HG03342 (cell line): ENCODE results near the gene GPATCH2L.

Source experiments
- ATAC-seq: cut with Tn5 transposase; IDR thresholded peaks from one replicate; pipeline ENCODE4 v1.9.1; 2021; ENCODE audit warnings: mild to moderate bottlenecking, moderate library complexity; ENCODE audit not compliant: unreplicated experiment

The GPATCH2L gene

DNA sequence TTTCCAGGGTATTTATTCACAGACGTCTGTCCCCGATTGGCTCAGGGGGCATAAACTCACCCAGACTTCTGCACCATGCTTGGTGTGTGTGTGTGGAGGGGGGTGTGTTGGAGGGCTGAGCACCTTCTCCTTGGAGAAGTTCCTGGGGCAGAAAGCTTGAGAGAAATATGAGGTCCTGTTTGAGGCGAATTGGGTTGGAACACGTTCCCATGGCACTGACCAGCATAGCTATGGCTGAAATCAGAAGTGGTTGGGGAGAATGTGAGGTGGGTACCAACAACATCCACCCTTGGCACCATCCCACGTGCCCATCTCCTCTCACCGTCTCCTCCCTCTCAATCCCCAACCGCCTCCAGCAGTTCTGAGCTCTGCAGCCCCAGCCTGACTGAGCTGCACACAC is 16.0 kb upstream of the GPATCH2L start:
- ATAC-seq = no peak

DNA sequence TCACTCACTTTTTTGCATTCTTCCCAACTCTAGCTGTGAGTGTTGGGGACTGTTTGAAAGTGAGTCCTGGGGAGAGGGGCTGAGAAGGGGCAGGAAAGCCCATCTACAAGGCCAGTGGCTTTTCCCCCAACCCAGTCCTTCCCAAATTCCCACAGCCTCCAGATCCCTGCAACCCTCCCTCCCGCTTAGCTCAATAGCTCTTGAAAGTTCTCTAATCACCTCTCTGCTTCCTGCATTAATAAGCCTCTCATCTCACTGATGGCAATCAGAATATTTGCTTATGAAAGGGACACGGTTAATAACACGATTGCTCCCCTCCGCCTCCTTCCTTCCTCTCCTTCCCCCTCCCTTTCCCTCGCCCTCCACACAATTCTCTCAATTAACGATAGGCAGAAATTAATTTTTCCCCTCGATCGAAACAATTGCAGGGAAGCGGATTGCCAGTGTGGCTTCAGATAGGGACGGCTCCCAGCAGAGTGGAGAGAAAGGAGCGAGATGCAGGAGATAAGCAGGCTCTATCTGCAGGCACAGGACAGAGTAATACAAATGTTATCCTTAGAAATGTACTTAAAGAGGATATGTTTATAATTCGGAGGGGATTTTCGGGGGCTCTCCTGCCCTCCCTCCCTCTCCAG is 15.1 kb upstream of the GPATCH2L start:
- no peak for ATAC-seq

DNA sequence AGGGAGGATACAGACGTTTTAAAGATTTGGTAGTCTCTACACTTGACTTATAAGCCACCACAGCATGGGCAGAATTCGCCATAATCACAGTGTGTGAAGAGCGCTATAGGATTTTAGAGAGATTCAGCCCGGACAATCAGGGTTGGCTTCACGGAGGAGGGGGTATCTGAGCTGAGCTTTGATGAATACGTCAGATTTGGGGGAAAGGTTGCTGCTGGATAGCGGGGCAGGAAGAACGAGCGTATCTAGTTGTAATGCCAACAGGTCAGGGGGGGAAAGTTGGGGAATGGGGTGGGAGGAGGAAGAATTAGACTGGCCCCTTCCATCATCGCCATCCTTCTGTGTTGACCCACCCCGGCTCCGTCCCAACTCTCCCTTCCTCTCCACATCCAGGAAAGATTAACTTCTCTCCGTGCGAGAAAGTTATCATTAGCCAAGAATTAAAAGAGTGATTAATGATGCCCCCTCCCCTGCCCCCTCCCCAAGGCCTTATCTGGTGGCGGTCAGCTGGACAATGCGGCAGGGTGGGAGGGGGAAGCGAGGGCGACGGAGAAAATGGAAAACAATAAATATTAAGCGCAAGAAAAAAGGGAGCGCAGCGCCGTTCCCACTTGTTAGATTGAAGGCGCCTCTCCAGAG is 13.5 kb upstream of the GPATCH2L start:
- no peak for ATAC-seq

DNA sequence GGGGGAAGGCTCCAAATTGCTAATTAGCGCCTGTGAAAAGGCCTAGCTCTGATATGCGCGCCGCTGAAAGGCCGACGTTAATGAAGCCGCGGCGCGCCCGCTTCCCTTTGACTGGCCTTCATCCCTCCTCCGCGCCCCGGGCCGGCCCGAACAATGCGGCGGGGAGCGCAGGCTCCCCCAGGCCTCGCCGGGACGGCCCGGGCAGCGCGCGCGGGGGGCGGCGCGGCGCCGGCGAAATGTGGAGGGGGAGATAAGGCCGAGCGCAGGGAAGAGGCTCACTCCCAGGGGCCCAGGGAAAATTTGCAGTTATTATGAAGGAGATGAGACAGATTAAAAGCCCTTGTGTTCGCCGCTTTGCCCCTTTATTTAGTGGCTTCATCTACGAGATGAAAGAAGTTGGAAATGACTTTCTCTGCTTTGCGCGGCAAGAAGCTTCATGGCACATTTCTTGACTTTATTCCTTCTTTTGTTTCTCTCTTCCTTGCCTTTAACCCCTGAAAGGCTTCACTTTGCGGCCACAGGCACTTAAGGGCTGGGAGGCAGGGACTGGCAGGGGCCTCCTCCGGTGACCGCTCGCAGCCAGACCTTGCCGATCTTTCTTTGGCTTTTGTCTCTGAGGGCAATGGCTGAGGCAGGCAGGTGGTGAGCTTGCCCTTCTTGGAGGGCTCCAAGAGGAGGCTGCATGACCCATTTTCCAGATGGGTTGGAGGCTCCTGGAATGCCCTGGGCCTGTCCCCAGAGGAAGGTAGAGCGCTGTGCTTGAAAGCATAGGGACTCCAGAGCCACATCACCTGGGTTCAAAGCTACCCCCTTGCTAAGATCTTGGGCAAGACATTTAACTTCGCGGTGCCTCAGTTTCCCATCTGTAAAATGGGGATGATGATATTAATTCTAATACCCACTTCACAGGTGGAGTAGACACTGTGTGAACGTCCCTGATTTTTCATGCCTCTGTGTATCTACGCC is 12.7 kb upstream of the GPATCH2L start:
- no peak for ATAC-seq

DNA sequence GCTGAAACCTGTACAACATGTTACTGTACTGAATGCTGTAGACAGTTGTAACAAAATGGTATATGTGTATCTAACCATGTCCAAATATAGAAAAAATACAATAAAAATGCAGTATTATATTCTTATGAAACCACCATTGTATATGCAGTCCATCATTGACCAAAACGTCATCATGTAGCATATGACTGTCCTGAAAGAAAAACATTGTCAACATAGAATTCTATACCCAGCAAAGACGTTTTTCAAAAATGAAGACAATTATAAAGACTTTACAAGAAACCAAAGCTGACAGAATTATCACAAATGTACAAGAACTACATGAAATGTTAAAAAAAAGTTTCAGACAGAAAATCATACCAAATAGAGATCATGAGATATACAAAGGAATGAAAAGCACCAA is 8.1 kb upstream of the GPATCH2L start:
- no peak for ATAC-seq

DNA sequence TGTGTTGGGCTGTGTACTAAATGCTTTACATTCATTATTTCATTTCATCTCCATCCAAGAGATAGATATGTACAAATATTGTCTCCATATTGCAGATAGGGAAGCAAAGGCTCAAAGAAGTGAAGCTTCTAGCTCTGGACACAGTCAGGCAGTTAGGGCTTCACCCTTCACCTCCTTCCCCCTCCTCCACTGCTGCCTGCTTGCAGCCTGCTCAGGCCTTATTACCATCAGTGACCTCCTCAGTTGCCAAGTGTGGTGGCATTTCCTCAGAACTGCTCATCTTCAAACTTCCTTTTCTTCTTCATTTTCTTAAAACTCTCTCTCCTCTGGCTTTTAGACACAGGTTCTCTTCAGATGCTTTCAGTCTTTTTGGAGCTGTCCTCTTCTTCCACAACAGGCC is 4.7 kb upstream of the GPATCH2L start:
- no peak for ATAC-seq

DNA sequence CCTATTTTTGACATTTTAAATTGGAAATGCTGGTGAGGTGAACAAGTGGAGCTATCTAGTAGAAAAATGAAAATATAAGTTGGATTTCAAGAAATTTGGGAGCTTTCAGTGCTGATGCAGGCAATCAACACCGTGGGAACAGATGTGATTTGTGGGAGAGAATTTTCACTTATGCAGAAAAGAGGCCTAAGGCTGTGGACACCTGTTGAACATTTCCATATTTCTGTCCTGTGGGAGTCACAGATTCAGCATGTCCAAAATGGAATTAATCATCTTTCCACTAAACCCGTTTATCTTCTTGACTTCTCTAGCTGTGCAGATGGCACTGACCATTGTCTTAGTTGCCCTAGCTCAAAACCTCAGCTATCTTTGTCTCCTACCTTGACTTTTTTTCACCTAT is 2.5 kb upstream of the GPATCH2L start:
- no peak for ATAC-seq

DNA sequence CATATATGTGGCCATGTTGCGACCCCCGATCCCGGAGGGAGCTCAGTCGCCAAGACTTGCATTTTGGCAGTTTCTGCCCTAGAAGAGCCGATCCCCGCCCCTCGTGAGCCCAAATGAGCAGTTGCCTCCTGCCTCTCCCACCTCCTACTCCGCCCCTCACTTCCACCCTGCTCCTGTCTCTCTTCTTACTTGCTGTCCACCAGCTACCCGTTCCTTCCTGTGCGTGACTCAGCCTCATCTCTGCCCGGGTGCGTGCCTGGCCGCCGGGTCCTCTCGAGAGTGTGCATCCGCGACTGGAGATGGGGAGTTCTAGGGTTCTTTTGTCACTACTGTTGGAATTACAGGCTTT is 585 bp downstream of the GPATCH2L start:
- peak; percentile 63 for ATAC-seq

DNA sequence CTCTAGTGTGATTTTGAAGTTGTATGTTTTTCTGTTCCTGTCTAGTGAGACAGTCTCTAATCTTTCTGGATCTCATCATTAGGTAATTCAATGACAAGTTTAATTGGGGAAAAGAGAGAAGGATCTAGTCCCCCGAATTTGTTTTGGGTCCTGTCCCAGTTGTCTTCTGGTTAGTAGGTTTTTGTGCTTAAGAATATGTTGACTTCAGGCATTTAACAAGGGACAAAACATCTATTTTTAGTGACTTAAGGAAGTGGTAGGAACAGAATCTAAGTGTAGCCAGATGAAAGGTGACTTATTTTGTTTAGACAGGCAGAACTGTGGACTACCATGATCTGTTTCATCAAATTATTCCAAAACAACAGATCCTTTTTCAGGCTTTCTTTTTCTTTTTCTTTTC is 2.2 kb downstream of the GPATCH2L start:
- no peak for ATAC-seq

DNA sequence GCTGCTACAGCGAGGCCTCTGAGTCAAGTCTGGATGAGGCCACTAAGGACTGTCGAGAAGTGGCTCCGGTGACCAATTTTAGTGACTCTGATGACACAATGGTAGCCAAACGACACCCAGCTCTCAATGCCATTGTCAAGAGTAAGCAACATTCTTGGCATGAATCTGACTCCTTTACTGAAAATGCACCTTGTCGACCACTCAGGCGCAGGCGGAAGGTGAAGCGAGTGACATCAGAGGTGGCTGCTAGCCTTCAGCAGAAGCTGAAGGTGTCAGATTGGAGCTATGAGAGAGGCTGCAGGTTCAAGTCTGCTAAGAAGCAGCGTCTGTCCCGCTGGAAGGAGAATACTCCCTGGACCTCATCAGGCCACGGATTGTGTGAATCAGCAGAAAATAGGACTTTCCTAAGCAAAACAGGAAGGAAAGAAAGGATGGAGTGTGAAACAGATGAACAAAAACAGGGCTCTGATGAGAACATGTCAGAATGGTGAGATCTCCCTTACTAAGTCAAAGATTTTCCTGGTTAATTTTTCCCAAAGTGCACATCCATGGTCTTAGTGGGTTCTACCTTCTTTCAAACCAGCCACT is 2.9 kb downstream of the GPATCH2L start:
- no peak for ATAC-seq

DNA sequence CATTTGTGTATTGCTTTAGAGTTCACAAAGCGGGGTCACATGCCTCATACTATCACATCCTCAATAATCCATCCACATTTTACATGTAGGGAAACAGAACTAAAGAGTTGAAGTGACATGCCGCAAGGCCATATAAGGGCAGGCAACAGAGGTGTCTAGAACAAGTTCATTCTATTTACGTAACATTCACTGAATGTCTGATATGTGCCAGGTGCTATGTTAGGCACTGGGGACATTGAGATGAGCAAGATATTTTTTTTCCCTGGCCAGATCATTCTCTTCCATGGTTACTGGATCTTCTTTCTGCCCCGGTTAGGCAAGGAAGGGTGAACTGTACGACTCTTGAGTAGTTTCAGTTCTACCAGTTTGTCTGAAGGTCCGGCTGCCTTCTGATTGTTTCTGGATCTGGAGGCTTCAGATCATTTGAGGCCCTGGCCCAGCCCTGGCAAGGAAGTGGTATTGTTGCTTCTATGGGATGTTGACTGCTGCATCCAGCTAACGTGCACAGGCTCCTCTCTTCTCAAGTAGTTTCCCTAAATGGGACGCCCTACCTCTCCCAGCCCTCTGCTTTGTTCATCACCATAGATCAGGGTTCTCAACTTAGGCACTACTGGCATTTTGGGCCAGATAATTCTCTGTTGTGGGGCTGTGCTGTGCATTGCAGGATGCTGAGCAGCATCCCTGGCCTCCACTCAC is 12.1 kb downstream of the GPATCH2L start:
- ATAC-seq = no peak

DNA sequence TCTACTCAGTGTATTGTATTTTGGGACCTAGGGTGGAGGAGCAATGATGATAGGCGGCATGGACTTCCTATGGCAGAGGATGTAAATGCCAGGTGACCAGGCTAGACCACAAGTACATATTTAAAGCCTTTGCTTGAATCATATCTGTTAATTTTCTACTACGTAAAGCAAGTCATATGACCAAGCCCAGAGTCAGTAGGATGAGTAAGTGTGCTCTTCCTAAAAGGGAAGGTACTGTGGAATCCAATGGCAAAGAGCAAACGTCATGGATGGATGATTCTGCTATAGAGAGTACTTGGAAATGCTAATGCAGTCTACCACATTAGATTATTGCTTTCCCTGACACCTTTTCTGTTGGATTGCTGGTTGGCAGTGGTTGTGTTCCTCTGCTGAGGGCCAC is 16.8 kb downstream of the GPATCH2L start:
- no peak for ATAC-seq

DNA sequence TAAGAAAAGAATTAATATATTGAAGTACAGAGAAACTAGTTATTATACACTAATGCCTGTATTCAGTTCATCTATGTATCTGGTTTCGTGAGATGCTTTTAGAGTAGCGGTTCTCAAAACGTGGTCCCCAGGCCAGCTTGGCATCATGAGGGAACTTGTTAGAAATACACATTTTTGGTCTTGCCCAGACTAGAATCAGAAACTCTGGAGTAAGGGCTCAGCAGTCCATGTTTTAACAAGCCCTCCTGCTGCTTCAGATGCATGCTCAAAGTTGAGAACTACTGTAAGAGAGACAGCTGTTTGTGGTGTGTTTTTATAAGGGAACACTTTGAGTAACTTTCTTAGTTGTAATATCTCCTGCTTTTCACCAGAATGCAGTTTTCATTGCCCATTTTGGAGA is 18.1 kb downstream of the GPATCH2L start:
- ATAC-seq = no peak

DNA sequence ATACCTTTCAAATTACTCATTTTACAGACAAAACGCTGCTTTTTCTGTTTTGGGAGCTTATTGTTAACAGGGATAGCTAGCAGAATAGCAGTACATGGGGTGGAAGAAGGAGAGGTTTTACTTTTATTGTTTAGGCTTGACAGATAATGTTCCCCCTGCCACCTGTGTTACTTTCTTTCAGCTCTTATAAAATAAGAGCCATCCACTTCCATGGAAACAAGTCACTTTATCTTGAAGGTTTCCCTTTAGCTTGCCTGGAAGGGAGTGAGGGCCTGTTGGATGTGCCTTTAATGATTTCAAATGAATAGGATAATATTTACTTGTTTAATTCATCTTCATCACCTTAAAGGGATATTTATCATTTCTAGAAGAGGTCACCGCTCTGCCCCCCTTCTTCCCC is 23.3 kb downstream of the GPATCH2L start:
- ATAC-seq = no peak

DNA sequence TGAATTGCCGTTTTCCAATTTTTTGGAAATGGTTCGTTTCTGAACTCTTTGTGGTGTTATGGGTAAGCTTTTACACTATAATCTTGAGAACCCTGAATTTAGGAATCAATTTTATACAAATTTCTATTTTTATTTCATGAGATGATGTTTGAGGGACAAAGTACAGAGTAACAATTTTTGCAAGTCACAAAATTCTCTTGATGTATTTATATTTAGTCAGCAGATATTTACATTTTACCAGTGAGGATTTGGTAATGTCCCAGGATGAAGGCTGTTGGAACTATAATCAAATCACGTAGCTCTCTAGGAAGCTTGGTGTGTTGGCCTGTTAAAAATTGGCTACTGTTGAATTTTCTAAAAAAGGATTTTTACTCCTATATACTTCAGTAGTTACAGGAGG is 24.2 kb downstream of the GPATCH2L start:
- ATAC-seq = no peak

DNA sequence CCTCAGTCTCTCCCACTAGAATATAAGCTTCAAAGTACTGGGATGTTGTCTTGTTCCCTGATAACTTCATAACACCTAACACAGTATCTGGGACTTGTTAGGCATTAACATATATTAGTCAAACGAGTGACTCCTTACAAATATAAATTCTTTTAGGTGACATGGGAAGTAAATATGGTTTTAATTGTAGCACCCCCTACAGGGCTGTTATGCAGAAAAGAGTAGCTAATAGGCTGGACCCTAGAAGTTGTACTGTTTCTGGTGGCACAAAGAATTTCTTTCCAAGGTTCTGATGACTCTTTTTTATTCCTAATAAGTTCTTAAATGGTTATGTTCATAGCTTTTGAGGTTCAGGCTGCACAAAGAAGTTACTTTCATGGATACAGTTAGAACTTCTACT is 29.8 kb downstream of the GPATCH2L start:
- ATAC-seq = no peak

DNA sequence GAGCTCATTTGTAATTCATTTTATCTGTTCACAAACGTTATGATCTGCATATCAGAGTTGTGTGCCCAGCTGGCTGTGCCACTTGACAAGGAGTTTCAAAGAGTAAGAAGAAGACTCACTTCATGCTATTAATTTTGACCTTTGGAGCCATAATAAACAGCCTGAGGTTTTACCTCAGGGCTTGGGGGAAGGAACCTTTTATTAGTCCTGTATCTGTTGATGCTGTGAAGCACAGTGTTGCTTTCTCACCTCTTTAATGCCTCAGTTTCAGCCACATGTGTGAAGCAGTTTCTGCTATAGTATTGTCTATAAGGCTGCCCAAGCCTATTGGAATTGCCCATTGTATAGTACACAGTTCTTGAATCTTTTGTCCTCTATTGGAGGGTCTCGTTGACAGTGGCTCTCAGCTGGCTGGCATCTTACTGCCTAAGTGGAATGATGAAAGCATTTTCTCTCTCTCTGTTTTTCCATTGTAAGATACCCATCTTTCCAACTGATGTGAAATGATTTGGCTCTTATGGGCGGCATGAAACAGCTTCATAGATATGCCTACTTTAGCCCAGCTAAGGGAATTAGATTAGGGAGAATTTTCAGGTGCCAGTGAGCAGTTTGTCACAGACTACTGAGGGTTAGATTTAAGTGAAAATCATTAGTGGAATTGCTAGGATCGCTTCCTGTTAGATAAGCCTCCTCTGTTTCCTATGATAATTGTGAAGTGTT is 34.7 kb downstream of the GPATCH2L start:
- ATAC-seq = peak; percentile 57

DNA sequence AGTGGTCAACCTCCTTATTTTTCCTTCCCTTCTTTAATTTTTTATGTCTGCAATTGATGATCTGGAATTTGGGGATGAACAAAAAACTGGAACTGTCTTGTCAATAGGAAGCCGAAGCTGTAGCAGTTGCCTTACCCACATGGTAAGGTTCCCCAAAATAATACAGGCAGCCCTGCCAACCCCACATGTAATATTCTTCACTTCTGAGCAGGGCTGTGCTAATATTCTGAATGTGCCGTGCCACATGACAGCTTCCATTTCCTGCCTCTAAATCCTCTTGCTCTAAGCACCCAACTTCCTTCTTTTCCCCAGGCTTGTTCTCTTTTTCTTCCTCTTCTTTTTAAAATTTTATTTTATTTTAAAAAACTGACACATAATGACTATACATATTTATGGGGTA is 39.6 kb downstream of the GPATCH2L start:
- no peak for ATAC-seq

DNA sequence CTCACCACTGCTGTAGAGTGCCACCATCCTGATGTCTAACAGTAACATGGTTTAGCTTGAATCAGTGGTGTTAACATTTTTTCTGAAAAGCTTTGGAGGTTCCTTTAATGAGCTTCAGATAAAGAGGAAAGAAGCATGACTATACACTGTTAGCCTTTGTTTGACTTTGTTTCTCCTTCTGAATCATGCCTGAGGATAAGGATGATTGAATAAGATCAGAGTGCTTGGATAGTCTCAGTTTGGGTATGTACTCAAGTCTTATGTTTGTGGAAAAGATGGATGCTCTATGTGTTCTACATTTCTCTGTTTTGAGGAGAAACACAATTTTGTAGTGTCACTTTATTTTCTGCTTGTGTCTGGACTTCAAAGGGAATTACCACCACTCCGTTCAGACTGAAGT is 42.0 kb downstream of the GPATCH2L start:
- ATAC-seq = no peak

DNA sequence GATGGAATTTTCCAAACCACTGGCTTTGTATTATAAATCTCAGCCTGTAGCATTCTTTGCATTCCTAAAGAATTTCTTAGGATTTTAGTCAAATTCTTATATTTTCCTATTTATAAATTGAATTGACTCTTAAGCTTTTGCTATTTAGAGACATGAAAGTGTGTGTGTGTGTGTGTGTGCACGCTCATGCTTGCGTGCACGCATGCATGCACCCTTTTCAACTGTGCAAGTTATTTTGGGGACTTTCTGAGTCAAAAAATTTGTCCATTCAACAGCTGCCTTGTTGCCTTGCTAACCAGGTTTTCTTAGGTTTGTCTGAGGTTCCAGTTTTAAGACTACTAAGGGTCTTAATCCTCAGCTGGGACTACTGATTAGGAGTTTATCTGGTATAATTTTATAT is 42.6 kb downstream of the GPATCH2L start:
- peak; percentile 62 for ATAC-seq
